ENCODE results near the gene CMKLR1. TPM values are rescaled to one million over a fixed set of nuclear protein-coding genes. Genes with fewer than 3 reads are reported as not detected.

The CMKLR1 gene
- total RNA-seq, 1 donor from 2014 or later, result 47.5 TPM

DNA sequence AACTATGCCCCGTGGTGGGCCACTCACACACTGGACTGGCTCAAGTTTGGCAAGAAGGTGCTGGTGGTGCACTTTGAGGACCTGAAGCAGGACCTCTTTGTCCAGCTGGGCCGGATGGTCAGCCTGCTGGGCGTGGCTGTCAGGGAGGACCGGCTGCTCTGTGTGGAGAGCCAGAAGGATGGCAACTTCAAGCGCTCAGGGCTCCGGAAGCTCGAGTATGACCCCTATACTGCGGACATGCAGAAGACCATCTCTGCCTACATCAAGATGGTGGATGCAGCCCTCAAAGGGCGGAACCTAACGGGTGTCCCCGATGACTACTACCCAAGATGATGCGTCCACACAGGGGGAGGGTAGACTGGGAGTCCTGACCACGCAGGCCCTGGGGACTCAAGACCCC, 91.1 kb downstream of the CMKLR1 start:
- TF ChIP-seq, protein P1, sequence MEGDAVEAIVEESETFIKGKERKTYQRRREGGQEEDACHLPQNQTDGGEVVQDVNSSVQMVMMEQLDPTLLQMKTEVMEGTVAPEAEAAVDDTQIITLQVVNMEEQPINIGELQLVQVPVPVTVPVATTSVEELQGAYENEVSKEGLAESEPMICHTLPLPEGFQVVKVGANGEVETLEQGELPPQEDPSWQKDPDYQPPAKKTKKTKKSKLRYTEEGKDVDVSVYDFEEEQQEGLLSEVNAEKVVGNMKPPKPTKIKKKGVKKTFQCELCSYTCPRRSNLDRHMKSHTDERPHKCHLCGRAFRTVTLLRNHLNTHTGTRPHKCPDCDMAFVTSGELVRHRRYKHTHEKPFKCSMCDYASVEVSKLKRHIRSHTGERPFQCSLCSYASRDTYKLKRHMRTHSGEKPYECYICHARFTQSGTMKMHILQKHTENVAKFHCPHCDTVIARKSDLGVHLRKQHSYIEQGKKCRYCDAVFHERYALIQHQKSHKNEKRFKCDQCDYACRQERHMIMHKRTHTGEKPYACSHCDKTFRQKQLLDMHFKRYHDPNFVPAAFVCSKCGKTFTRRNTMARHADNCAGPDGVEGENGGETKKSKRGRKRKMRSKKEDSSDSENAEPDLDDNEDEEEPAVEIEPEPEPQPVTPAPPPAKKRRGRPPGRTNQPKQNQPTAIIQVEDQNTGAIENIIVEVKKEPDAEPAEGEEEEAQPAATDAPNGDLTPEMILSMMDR (IDR thresholded peaks at IDR 0.05), result no peak
- H3K27ac Mint-ChIP-seq (ENCODE audit: unreplicated experiment), result no peak overlapping the region
- no peak for DNase-seq (ENCODE audit: extremely low spot score, unreplicated experiment)
- no peaks in the 10 kb centered on the region for H3K4me1 Mint-ChIP-seq (ENCODE audit: unreplicated experiment)
- H3K27me3 Mint-ChIP-seq (ENCODE audit: unreplicated experiment), result peaks cover 12% of the 10 kb centered on the region
- no peaks in the 10 kb centered on the region for H3K9me3 Mint-ChIP-seq (ENCODE audit: unreplicated experiment)
- no peaks in the 10 kb centered on the region for H3K36me3 Mint-ChIP-seq (ENCODE audit: unreplicated experiment)
- H3K4me3 Mint-ChIP-seq (ENCODE audit: unreplicated experiment), result no peak overlapping the region

DNA sequence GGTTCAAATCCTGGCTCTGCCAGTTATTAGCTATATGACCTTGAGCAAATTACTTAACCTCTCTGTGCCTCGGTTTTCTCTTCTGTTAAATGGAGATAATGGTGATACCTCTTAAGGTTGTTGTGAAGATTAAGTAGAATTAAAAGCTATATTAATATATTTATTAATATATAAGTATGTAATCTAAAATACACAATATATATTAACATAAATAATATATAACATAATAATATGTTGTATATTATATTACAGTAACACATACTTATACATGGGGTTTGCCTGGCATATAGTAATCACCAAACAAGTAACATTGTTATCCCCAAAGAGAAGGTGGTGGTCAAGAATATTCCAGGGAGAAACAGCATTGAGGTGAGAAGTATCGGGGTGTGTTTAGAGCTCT, 92.0 kb downstream of the CMKLR1 start:
- TF ChIP-seq, protein P1 (IDR thresholded peaks at IDR 0.05), result no peak
- Mint-ChIP-seq H3K27me3 (ENCODE audit: unreplicated experiment) (peaks cover 10% of the 10 kb centered on the region), H3K36me3 (ENCODE audit: unreplicated experiment) (no peaks in the 10 kb centered on the region), H3K4me1 (ENCODE audit: unreplicated experiment) (no peaks in the 10 kb centered on the region), H3K27ac (ENCODE audit: unreplicated experiment) (no peak overlapping the region), H3K9me3 (ENCODE audit: unreplicated experiment) (no peaks in the 10 kb centered on the region), H3K4me3 (ENCODE audit: unreplicated experiment) (no peak overlapping the region)
- DNase-seq (ENCODE audit: extremely low spot score, unreplicated experiment), result no peak

DNA sequence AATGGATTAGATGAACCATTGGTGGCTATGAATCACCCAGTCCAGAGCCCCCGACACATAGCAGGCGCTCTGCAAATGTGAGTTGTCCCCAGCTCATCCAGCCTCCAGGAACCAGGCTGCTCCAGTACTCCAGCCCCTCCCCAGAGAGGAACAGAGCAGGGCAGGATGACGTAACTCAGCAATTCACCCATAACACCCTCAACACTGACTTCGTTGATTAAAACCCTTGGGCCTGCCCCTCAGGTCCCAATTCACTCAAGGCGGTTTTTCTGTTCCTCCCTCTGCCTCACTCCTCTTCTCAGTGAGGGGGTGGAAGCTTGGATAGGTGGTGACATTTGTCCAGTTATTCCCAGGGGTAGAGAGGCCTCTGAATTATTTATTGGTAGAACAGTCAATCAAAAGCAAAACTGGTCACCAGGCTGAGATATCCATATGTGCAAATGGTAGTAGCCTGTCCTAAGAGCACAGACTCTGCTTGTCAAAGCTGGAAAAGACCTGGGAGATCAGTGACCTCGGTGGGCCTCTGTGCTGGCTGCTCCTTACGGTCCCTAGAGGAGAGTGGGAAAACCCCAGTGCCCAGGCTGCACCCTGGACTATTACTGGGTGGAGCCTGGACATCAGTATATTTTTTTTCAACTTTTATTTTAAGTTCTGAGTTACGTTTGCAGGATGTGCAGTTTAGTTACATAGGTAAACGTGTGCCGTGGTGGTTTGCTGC, 97.0 kb downstream of the CMKLR1 start:
- no peak overlapping the region for H3K27ac Mint-ChIP-seq (ENCODE audit: unreplicated experiment)
- DNase-seq (ENCODE audit: extremely low spot score, unreplicated experiment), result no peak
- no peaks in the 10 kb centered on the region for H3K9me3 Mint-ChIP-seq (ENCODE audit: unreplicated experiment)
- H3K36me3 Mint-ChIP-seq (ENCODE audit: unreplicated experiment), result no peaks in the 10 kb centered on the region
- H3K27me3 Mint-ChIP-seq (ENCODE audit: unreplicated experiment), result peaks cover 22% of the 10 kb centered on the region
- TF ChIP-seq, protein P1 (IDR thresholded peaks at IDR 0.05), result no peak
- no peak overlapping the region for H3K4me3 Mint-ChIP-seq (ENCODE audit: unreplicated experiment)
- no peaks in the 10 kb centered on the region for H3K4me1 Mint-ChIP-seq (ENCODE audit: unreplicated experiment)

DNA sequence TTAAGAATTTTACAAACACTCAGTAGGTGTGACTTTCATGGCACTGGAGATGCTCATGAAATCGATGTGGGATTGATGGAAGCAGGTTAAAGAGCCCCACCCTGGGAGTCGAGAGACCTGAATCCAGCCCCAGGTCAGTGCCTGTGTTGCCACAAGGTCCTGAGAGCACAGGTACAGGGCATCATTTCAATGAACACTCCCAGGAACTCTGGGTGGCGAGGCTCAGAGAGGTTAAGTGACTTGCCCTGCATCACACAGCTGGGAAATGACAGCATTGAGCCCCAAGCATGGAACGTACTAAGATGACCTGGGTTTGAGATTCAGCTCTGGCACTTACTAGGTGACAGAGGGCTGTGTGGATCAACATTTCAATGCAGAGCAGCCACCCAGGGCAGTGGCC, 98.2 kb downstream of the CMKLR1 start:
- Mint-ChIP-seq H3K4me3 (ENCODE audit: unreplicated experiment) (no peak overlapping the region), H3K36me3 (ENCODE audit: unreplicated experiment) (no peaks in the 10 kb centered on the region), H3K4me1 (ENCODE audit: unreplicated experiment) (peaks cover 1% of the 10 kb centered on the region), H3K27me3 (ENCODE audit: unreplicated experiment) (peaks cover 27% of the 10 kb centered on the region), H3K9me3 (ENCODE audit: unreplicated experiment) (no peaks in the 10 kb centered on the region), H3K27ac (ENCODE audit: unreplicated experiment) (no peak overlapping the region)
- TF ChIP-seq, protein P1 (IDR thresholded peaks at IDR 0.05), result no peak
- DNase-seq (ENCODE audit: extremely low spot score, unreplicated experiment), result no peak

DNA sequence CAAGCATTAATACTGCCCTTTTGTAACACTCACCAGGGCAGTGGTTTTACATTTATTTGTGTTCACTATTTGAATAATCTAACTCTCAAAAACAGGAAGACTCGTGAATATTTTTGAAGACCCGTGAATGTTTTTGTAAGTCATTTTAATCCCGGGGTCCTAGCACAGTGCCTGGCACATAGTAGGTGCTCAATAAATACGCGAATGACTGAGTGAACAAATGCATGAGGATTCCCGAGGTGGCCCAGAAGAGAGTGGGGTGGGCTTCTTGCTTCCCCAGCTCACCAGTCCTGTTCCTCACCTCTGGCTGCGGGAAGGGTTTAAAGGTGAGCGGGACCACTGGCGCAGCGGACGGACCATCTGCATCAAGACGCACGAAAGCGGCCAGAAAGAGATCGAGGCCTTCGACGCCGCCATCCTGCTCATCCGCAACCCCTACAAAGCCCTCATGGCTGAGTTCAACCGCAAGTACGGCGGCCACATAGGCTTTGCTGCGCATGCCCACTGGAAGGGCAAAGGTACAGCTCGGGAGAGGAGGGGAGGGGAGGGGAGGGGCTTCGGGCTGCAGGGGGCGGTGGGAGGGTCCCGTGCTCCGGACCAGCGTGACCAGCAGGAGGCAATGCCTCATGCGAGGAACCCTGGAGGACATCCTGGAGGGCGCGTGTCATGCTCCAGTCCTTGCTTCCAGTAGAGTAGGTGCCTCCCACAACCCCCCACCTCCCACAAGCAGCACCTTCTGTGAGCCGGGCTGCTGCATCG, 98.9 kb downstream of the CMKLR1 start:
- peaks cover 8% of the 10 kb centered on the region for H3K4me1 Mint-ChIP-seq (ENCODE audit: unreplicated experiment)
- no peak overlapping the region for H3K4me3 Mint-ChIP-seq (ENCODE audit: unreplicated experiment)
- DNase-seq (ENCODE audit: extremely low spot score, unreplicated experiment), result no peak
- H3K27me3 Mint-ChIP-seq (ENCODE audit: unreplicated experiment), result peaks cover 33% of the 10 kb centered on the region
- H3K36me3 Mint-ChIP-seq (ENCODE audit: unreplicated experiment), result no peaks in the 10 kb centered on the region
- no peak overlapping the region for H3K27ac Mint-ChIP-seq (ENCODE audit: unreplicated experiment)
- H3K9me3 Mint-ChIP-seq (ENCODE audit: unreplicated experiment), result no peaks in the 10 kb centered on the region
- TF ChIP-seq, protein P1 (IDR thresholded peaks at IDR 0.05), result no peak
